Measurements from ENCODE around the gene HDAC4. TPM values are rescaled to one million over a fixed set of nuclear protein-coding genes. Genes with fewer than 3 reads are reported as not detected.

Gene HDAC4
- total and polyA plus RNA-seq, 4 donors = 2.9 to 37.2 (median 4.4) TPM

- Histone ChIP-seq H3K9me3 (ENCODE audit: control insufficient read depth in 4 of 4, low read length in 3 of 4) (no peaks in the 10 kb centered on the region), H3K4me1 (ENCODE audit: control insufficient read depth in 4 of 4, insufficient read depth in 4 of 4, low read length in 3 of 4) (peaks cover 3 to 20% (median 15%) of the 10 kb centered on the region in 4 donors), H3K27ac (ENCODE audit: low read depth in 1 of 2, low read length in 2 of 2) (no peak overlapping the region), H3K4me3 (ENCODE audit: low read depth in 1 of 3, low read length in 3 of 3) (no peak overlapping the region), H3K9ac (ENCODE audit: low read depth in 1 of 2, low read length in 2 of 2) (no peak overlapping the region), H3K36me3 (ENCODE audit: control insufficient read depth in 4 of 4, insufficient read depth in 3 of 4, low read depth in 1 of 4, low read length in 3 of 4) (peaks cover 0 to 17% (median 1%) of the 10 kb centered on the region in 4 donors), H3K27me3 (ENCODE audit: control insufficient read depth in 4 of 4, insufficient read depth in 4 of 4, low read length in 3 of 4) (no peaks in the 10 kb centered on the region)
- no peak for DNase-seq (ENCODE audit: low spot score)
- WGBS = 42% methylated on average over 3 of the region's 3 CpGs
- no peak for TF ChIP-seq GABPA (IDR thresholded peaks at IDR 0.05 in 1 of 2, conservative IDR thresholded peaks at IDR 0.05 in 1 of 2)
- no peak for TF ChIP-seq ZBTB33 (IDR thresholded peaks at IDR 0.05)
- no peak for TF ChIP-seq NR2F2 (IDR thresholded peaks at IDR 0.05)
- no peak for TF ChIP-seq JUND (IDR thresholded peaks at IDR 0.05)
- no peak for TF ChIP-seq TAF1 (conservative IDR thresholded peaks at IDR 0.05)
- no peak for TF ChIP-seq HNF4G (IDR thresholded peaks at IDR 0.05)
- no peak for TF ChIP-seq HNF4A (conservative IDR thresholded peaks at IDR 0.05)
- TF ChIP-seq MAX (IDR thresholded peaks at IDR 0.05) = no peak
- no peak for TF ChIP-seq SP1 (IDR thresholded peaks at IDR 0.05)
- TF ChIP-seq FOXA1 (IDR thresholded peaks at IDR 0.05) = no peak
- TF ChIP-seq EGR1 (IDR thresholded peaks at IDR 0.05; ENCODE audit: low read depth in 2 of 2) = no peak
- no peak for TF ChIP-seq ATF3 (IDR thresholded peaks at IDR 0.05)
- TF ChIP-seq RXRA (IDR thresholded peaks at IDR 0.05) = no peak
- no peak for TF ChIP-seq RAD21 (IDR thresholded peaks at IDR 0.05)
- TF ChIP-seq REST (IDR thresholded peaks at IDR 0.05) = no peak
- no peak for TF ChIP-seq YY1 (IDR thresholded peaks at IDR 0.05)
- TF ChIP-seq FOXA2 (IDR thresholded peaks at IDR 0.05) = no peak
- no peak for TF ChIP-seq CTCF (IDR thresholded peaks at IDR 0.05; ENCODE audit: low read depth, low read length, missing input control)
These were observed 45.1 kb downstream of the HDAC4 start for GRCh38 chr2:239355724-239356123.
